22Rv1 (cell line): Measurements from ENCODE around the gene DCAF7.

ENCODE experiments used
- H3K27ac ChIP-seq: fragments of 450-650 bp; 2 replicates; pipeline ENCODE4 v1.5.1; 2017
- CTCF ChIP-seq: fragments of 450-650 bp; IDR thresholded peaks from 2 replicates; pipeline ENCODE4 v1.5.1; 2017; ENCODE audit warnings: mild to moderate bottlenecking
- ZFX ChIP-seq: fragments of 450-650 bp; IDR thresholded peaks from 2 replicates; pipeline ENCODE4 v1.6.1; 2017; ENCODE audit warnings: antibody characterized with exemption, borderline replicate concordance

DCAF7 gene

GRCh38 chr17:63549946-63550816 is at the start of gene DCAF7:
Gene DCAF7 (plus strand): TSS chr17:63550477. CDS start chr17:63550678, 201 bp downstream.
- no peak for TF ChIP-seq ZFX
- TF ChIP-seq CTCF, result no peak
- peak within 1 kb of the TSS; percentile 81 for H3K27ac ChIP-seq

GRCh38 chr17:63500543-63501390 is 49.5 kb upstream of the DCAF7 start:
- H3K27ac ChIP-seq, result no peak overlapping the region
- TF ChIP-seq ZFX (no peak), CTCF (no peak)

- no peak for TF ChIP-seq ZFX
- TF ChIP-seq CTCF, result no peak
- H3K27ac ChIP-seq, result peak overlapping the region; percentile 63
Measured at GRCh38 chr17:63503341-63503705, 47.0 kb upstream of the DCAF7 start.

GRCh38 chr17:63504261-63504660 is 46.0 kb upstream of the DCAF7 start:
- H3K27ac ChIP-seq, result no peak overlapping the region

GRCh38 chr17:63505341-63505740 is 44.9 kb upstream of the DCAF7 start:
- no peak for TF ChIP-seq CTCF
- TF ChIP-seq ZFX, result no peak
- H3K27ac ChIP-seq, result no peak overlapping the region

More at GRCh38 chr17:63504261-63504660, 46.0 kb upstream of the DCAF7 start:
- no peak for TF ChIP-seq ZFX
- TF ChIP-seq CTCF, result no peak

- no peak for TF ChIP-seq ZFX
- TF ChIP-seq CTCF, result no peak
- H3K27ac ChIP-seq, result no peak overlapping the region
Measured at GRCh38 chr17:63506627-63507026, 43.6 kb upstream of the DCAF7 start.
